Hepatocyte (in vitro differentiated cells): Measurements from ENCODE around the gene SMAD3.

Experiments used
- EZH2 ChIP-seq: fragments of 200-600 bp; sonication (generic); IDR thresholded peaks from 2 replicates; pipeline ENCODE4 v1.6.1; 2016; ENCODE audit warnings: antibody characterized with exemption, mild to moderate bottlenecking, borderline replicate concordance
- EZH2phosphoT487 ChIP-seq: fragments of 200-600 bp; sonication (generic); IDR thresholded peaks from one replicate; pipeline ENCODE4 v1.6.1; 2018; ENCODE audit warnings: antibody characterized with exemption, mild to moderate bottlenecking, low read depth, moderate library complexity; ENCODE audit not compliant: unreplicated experiment, severe bottlenecking
- TF ChIP-seq, protein P1 (sequence below): fragments of 200-600 bp; sonication (generic); IDR thresholded peaks from 2 replicates; pipeline ENCODE4 v1.5.1; 2016; ENCODE audit warnings: antibody characterized with exemption, mild to moderate bottlenecking; ENCODE audit not compliant: poor library complexity

DNA sequence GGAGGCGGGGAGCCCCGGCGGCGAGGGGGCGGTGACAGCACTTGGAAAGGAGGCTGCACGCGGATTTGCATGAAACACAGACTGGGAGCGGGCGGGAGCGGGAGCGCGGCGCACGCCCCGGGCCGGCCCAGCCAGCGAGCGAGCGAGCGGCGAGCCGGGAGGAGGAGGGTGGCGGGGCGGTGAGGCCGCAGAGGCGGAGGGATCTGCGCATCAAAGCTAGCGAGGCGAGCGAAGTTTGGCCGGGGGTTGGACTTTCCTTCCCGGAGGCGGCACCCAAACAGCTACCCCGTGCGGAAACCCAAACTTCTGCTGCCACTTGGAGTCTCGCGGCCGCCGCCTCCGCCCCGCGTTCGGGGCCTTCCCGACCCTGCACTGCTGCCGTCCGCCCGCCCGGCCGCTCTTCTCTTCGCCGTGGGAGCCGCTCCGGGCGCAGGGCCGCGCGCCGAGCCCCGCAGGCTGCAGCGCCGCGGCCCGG lies at the start of gene SMAD3:
- TF ChIP-seq, protein P1, sequence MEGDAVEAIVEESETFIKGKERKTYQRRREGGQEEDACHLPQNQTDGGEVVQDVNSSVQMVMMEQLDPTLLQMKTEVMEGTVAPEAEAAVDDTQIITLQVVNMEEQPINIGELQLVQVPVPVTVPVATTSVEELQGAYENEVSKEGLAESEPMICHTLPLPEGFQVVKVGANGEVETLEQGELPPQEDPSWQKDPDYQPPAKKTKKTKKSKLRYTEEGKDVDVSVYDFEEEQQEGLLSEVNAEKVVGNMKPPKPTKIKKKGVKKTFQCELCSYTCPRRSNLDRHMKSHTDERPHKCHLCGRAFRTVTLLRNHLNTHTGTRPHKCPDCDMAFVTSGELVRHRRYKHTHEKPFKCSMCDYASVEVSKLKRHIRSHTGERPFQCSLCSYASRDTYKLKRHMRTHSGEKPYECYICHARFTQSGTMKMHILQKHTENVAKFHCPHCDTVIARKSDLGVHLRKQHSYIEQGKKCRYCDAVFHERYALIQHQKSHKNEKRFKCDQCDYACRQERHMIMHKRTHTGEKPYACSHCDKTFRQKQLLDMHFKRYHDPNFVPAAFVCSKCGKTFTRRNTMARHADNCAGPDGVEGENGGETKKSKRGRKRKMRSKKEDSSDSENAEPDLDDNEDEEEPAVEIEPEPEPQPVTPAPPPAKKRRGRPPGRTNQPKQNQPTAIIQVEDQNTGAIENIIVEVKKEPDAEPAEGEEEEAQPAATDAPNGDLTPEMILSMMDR: no peak
- TF ChIP-seq EZH2 (no peak), EZH2phosphoT487 (no peak)
